ENCODE results near the gene CHPT1.
"Not testable (repeated sequence)": the region's sequence is repeated elsewhere in the genome, so short reads cannot be mapped to it uniquely, and the experiment has no call there.

Gene CHPT1

GRCh38 chr12:101729842-101730241 lies 32.4 kb downstream of the CHPT1 start:
- no peak for DNase-seq

GRCh38 chr12:101732318-101732717 lies 34.9 kb downstream of the CHPT1 start:
- DNase-seq, result no peak

- DNase-seq, result peak; percentile 2
These were observed 35.7 kb downstream of the CHPT1 start for GRCh38 chr12:101733166-101733565.

DNA sequence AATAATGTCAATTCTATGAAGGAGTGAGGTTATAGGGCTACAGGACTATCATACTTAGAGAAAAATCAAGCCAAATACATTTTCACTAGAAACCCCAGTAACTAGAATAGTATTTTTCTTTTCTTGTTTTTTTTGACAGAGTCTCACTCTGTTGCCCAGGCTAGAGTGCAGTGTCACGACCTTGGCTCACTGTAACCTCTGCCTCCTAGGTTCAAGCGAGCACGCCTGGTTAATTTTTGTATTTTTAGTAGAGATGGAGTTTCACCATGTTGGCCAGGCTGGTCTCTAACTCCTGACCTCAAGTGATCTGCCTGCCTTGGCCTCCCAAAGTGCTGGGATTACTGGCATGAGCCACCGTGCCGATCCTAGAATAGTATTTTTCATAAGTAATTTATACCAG lies 37.0 kb downstream of the CHPT1 start:
- DNase-seq, result not testable (repeated sequence)

GRCh38 chr12:101737476-101737875 lies 40.0 kb downstream of the CHPT1 start:
- DNase-seq, result no peak

- no peak for DNase-seq
These were observed 41.7 kb downstream of the CHPT1 start, which contains the start of gene SYCP3 for GRCh38 chr12:101738920-101739665. Gene SYCP3 (minus strand): TSS chr12:101739462. CDS start chr12:101737935, 1,527 bp downstream.

DNA sequence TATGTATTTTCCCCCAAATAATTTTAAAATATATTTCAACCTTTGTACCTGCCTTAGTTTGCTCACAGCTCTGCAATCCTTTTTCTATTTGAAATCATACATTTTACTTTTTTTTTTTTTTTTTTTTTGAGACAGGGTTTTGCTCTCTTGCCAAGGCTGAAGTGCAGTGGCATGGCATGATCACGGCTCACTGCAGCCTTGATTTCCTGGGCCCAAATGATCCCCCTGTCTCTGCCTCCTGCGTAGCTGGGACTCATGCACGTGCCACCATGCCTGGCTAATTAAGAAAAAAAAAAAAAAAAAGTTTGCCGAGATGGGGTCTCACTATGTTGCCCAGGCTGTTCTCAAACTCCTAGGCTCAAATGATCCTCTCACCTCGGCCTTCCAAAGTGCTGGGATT lies 43.1 kb downstream of the CHPT1 start:
- no peak for DNase-seq

GRCh38 chr12:101740980-101741379 lies 43.5 kb downstream of the CHPT1 start:
- DNase-seq, result no peak

GRCh38 chr12:101743242-101743641 lies 45.8 kb downstream of the CHPT1 start:
- DNase-seq, result no peak

GRCh38 chr12:101743724-101744472 lies 46.5 kb downstream of the CHPT1 start:
- DNase-seq, result no peak

- no peak for DNase-seq
These were observed 48.0 kb downstream of the CHPT1 start for GRCh38 chr12:101745481-101745880.

DNA sequence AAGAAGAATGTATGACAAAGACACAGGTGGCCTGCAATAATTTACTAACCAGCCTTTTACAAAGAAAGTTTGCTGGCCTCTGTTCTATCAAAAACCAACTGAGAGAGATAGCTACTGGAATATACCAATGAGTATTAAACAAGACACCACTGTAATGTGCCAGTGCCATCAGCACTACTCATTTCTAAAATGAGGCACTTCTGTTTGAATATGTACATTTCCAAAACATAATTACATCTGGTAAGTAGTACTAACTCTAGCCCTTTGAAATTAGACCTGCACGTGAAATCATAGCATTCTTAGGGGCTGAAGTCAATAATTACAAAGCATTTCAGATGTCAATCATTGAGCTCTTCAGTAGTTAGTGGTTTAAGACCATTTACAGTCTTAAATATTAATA lies 48.8 kb downstream of the CHPT1 start:
- DNase-seq, result no peak

- no peak for DNase-seq
These were observed 49.2 kb downstream of the CHPT1 start for GRCh38 chr12:101746661-101747060.

- no peak for DNase-seq
These were observed 50.3 kb downstream of the CHPT1 start for GRCh38 chr12:101747697-101748096.

DNA sequence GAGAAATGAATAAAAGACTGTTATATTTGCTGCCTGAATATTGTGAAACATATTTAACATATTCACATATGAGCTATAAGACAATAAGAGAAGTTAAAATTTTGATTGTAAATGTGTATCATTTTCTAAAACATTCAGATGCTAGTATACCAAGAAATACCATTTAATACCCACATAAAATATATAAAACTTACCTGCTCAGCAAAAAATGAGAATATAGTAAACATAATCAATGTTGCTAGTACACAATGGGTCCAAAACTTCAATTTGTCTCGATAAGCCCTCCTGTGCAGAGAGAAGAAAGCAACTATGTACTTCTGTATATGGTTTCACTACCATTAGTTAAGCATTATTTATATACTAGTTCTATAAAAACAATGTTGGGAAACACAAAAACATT lies 51.5 kb downstream of the CHPT1 start:
- DNase-seq, result no peak

- no peak for DNase-seq
These were observed 52.2 kb downstream of the CHPT1 start for GRCh38 chr12:101749657-101750056.

- DNase-seq, result no peak
These were observed 52.7 kb downstream of the CHPT1 start for GRCh38 chr12:101750152-101750551.

DNA sequence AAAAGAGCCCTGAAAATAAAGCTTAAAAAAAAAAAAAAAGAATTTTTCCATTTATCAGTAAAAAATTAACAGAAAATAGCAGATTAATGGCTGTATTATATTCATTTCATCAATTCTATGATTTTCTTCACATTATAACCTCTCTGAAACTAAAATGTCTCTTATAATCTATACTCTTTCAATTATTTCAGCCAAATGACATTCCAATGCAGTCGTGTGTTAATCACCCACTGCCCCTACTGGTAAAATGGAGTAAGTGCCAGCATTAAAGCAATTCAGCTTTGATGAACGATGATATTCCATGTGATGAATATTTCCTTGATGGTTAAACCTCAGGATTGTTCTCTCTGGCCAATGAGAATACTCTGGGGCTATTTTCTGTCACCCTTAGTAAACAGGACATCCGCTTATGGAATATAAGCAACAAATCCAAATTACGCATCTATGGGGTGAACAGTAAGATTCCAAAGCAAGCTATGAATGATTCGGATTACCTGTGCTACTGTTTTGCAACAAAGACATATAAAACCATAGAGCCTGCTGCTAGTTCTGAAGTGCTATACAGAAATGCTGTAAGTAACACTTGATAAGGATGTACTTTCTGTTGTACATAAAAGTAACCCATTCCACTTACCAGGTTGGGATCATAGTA lies 62.1 kb downstream of the CHPT1 start:
- DNase-seq, result peak; percentile 62

GRCh38 chr12:101761350-101761749 lies 63.9 kb downstream of the CHPT1 start:
- no peak for DNase-seq

- DNase-seq, result no peak
These were observed 64.3 kb downstream of the CHPT1 start for GRCh38 chr12:101761781-101762180.

- no peak for DNase-seq
These were observed 65.9 kb downstream of the CHPT1 start for GRCh38 chr12:101763246-101763931.

DNA sequence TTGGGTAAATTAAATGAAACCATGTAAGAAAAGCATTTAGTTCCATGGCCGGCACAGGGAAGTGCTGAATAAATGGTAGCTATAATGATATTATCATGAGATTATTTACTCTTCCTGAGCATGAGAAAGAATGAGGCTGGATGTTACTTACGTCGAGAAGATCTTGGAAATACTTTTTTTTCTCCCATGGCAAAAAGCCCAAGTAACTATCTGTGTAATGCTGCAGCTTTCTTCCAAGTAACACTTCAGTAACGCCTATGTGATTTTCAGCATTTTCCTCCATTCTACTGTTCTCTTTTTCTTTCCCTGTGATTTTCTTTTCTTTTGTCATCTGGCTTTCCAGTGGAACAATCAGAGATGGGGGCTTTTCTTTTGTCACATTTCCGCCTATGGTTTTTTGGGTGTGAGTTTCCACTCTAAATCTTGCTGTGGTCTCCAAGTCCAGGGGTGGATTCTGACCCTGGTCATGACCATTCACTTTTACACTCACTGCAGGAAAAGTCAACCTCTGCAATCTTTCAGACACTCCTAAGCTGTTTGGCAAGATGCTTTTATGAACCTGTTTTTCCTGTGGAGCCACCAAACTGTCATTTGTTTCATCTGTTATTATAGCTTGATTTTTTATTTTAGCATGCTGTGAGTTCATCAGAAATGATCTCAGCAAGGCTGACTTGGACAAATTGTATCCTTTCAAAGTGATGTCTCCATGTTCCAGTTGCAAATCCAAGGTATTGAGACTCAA lies 66.8 kb downstream of the CHPT1 start:
- no peak for DNase-seq

Data from NCI-H82 (cell line).